ENCODE measurements around the gene MYO1H.

MYO1H gene

GRCh38 chr12:109475121-109475520, 127.4 kb downstream of the MYO1H start:
- DNase-seq, result no peak

GRCh38 chr12:109475993-109476806, 128.5 kb downstream of the MYO1H start:
- no peak for DNase-seq

GRCh38 chr12:109476807-109477184, 129.1 kb downstream of the MYO1H start:
- no peak for DNase-seq

GRCh38 chr12:109477185-109477962, 129.7 kb downstream of the MYO1H start, which contains the start of the genes KCTD10 and UBE3B:
Gene KCTD10 (minus strand): TSS chr12:109477300. CDS start chr12:109477262, 38 bp downstream.
Gene UBE3B (plus strand): TSS chr12:109477634. CDS start chr12:109483552, 5,918 bp downstream.
- DNase-seq, result peak; percentile 97

- DNase-seq, result no peak
Observed at GRCh38 chr12:109477963-109478315, 130.2 kb downstream of the MYO1H start.

GRCh38 chr12:109479761-109480160, 132.1 kb downstream of the MYO1H start:
- DNase-seq, result no peak

- DNase-seq, result no peak
Observed at GRCh38 chr12:109480356-109480755, 132.7 kb downstream of the MYO1H start.

- DNase-seq, result no peak
Observed at GRCh38 chr12:109481863-109482262, 134.2 kb downstream of the MYO1H start.

GRCh38 chr12:109482491-109482890, 134.8 kb downstream of the MYO1H start:
- no peak for DNase-seq

GRCh38 chr12:109482894-109483293, 135.2 kb downstream of the MYO1H start:
- no peak for DNase-seq

- DNase-seq, result no peak
Observed at GRCh38 chr12:109483346-109483745, 135.6 kb downstream of the MYO1H start.

- no peak for DNase-seq
Observed at GRCh38 chr12:109485201-109485600, 137.5 kb downstream of the MYO1H start.

- no peak for DNase-seq
Observed at GRCh38 chr12:109487181-109488050, 139.7 kb downstream of the MYO1H start.

- DNase-seq, result no peak
Observed at GRCh38 chr12:109488051-109488665, 140.5 kb downstream of the MYO1H start.

GRCh38 chr12:109489016-109489954, 141.6 kb downstream of the MYO1H start:
- no peak for DNase-seq

GRCh38 chr12:109489955-109490565, 142.4 kb downstream of the MYO1H start:
- DNase-seq, result no peak

- no peak for DNase-seq
Observed at GRCh38 chr12:109491671-109492070, 144.0 kb downstream of the MYO1H start.

- no peak for DNase-seq
Observed at GRCh38 chr12:109492371-109492770, 144.7 kb downstream of the MYO1H start.

GRCh38 chr12:109493090-109493489, 145.4 kb downstream of the MYO1H start:
- DNase-seq, result no peak

GRCh38 chr12:109493938-109494337, 146.2 kb downstream of the MYO1H start:
- DNase-seq, result no peak

- no peak for DNase-seq
Observed at GRCh38 chr12:109494348-109494881, 146.7 kb downstream of the MYO1H start.

Data from islet precursor cell (in vitro differentiated cells).